ENCODE measurements around the gene ZBTB39. TPM values are rescaled to one million over a fixed set of nuclear protein-coding genes. Genes with fewer than 3 reads are reported as not detected.

The ZBTB39 gene
- total and polyA plus RNA-seq, 2 of the 13 experiments (the other 11 are each of a cell fraction or from before 2014, with no cell fraction given), result 6.5 to 6.9 TPM

GRCh38 chr12:57001448-57001906 lies 4.9 kb downstream of the ZBTB39 start (continued):
- peak; percentile 63 for TF ChIP-seq ZGPAT (CRISPR knock-in tag; IDR thresholded peaks at IDR 0.05)
- TF ChIP-seq ZFP37 (CRISPR knock-in tag; IDR thresholded peaks at IDR 0.05; ENCODE audit: borderline replicate concordance), result no peak
- TF ChIP-seq ZNF350 (CRISPR knock-in tag; IDR thresholded peaks at IDR 0.05; ENCODE audit: borderline replicate concordance, low read depth), result peak; percentile 68; the same call in 1 of the 2 replicates
- TF ChIP-seq, protein P1, sequence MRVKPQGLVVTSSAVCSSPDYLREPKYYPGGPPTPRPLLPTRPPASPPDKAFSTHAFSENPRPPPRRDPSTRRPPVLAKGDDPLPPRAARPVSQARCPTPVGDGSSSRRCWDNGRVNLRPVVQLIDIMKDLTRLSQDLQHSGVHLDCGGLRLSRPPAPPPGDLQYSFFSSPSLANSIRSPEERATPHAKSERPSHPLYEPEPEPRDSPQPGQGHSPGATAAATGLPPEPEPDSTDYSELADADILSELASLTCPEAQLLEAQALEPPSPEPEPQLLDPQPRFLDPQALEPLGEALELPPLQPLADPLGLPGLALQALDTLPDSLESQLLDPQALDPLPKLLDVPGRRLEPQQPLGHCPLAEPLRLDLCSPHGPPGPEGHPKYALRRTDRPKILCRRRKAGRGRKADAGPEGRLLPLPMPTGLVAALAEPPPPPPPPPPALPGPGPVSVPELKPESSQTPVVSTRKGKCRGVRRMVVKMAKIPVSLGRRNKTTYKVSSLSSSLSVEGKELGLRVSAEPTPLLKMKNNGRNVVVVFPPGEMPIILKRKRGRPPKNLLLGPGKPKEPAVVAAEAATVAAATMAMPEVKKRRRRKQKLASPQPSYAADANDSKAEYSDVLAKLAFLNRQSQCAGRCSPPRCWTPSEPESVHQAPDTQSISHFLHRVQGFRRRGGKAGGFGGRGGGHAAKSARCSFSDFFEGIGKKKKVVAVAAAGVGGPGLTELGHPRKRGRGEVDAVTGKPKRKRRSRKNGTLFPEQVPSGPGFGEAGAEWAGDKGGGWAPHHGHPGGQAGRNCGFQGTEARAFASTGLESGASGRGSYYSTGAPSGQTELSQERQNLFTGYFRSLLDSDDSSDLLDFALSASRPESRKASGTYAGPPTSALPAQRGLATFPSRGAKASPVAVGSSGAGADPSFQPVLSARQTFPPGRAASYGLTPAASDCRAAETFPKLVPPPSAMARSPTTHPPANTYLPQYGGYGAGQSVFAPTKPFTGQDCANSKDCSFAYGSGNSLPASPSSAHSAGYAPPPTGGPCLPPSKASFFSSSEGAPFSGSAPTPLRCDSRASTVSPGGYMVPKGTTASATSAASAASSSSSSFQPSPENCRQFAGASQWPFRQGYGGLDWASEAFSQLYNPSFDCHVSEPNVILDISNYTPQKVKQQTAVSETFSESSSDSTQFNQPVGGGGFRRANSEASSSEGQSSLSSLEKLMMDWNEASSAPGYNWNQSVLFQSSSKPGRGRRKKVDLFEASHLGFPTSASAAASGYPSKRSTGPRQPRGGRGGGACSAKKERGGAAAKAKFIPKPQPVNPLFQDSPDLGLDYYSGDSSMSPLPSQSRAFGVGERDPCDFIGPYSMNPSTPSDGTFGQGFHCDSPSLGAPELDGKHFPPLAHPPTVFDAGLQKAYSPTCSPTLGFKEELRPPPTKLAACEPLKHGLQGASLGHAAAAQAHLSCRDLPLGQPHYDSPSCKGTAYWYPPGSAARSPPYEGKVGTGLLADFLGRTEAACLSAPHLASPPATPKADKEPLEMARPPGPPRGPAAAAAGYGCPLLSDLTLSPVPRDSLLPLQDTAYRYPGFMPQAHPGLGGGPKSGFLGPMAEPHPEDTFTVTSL (CRISPR knock-in tag; IDR thresholded peaks at IDR 0.05; ENCODE audit: borderline replicate concordance), result peak; percentile 50
- no peak for TF ChIP-seq XBP1 (CRISPR knock-in tag; IDR thresholded peaks at IDR 0.05)
- TF ChIP-seq ZNF605 (CRISPR knock-in tag; IDR thresholded peaks at IDR 0.05), result peak; percentile 77
- TF ChIP-seq EHMT2 (IDR thresholded peaks at IDR 0.05; ENCODE audit: borderline replicate concordance, low read depth, low read length), result no peak
- TF ChIP-seq ZNF337 (CRISPR knock-in tag; IDR thresholded peaks at IDR 0.05; ENCODE audit: borderline replicate concordance, low read depth), result 0 out of 2 replicates have a peak, but pooled peaks have one; percentile 79
- TF ChIP-seq ZNF672 (CRISPR knock-in tag; IDR thresholded peaks at IDR 0.05), result no peak
- TF ChIP-seq ELF3 (CRISPR knock-in tag; IDR thresholded peaks at IDR 0.05), result peak; percentile 50; the same call in 1 of the 2 replicates
- TF ChIP-seq MIXL1 (CRISPR knock-in tag; IDR thresholded peaks at IDR 0.05), result peak; percentile 45; the same call in 1 of the 2 replicates
- peak; percentile 60; the same call in 1 of the 2 replicates for TF ChIP-seq FOXK2 (IDR thresholded peaks at IDR 0.05)
- TF ChIP-seq FUBP1 (CRISPR knock-in tag; IDR thresholded peaks at IDR 0.05; ENCODE audit: borderline replicate concordance), result peak; percentile 89; the same call in 1 of the 2 replicates
- TF ChIP-seq NFKB2 (CRISPR knock-in tag; IDR thresholded peaks at IDR 0.05; ENCODE audit: borderline replicate concordance), result peak; percentile 26; the same call in 1 of the 2 replicates
- TF ChIP-seq, protein P2, sequence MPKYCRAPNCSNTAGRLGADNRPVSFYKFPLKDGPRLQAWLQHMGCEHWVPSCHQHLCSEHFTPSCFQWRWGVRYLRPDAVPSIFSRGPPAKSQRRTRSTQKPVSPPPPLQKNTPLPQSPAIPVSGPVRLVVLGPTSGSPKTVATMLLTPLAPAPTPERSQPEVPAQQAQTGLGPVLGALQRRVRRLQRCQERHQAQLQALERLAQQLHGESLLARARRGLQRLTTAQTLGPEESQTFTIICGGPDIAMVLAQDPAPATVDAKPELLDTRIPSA (CRISPR knock-in tag; IDR thresholded peaks at IDR 0.05; ENCODE audit: borderline replicate concordance), result no peak; the same call in 1 of the 2 replicates
- TF ChIP-seq MTERF4 (CRISPR knock-in tag; IDR thresholded peaks at IDR 0.05), result 0 out of 2 replicates have a peak, but pooled peaks have one; percentile 64
- no peak for TF ChIP-seq ZNF674 (CRISPR knock-in tag; IDR thresholded peaks at IDR 0.05; ENCODE audit: low read depth)
- no peak for TF ChIP-seq NFRKB (IDR thresholded peaks at IDR 0.05)
- peak; percentile 76 for TF ChIP-seq ERF (CRISPR knock-in tag; IDR thresholded peaks at IDR 0.05)
- 0 out of 2 replicates have a peak, but pooled peaks have one; percentile 28 for TF ChIP-seq ZNF225 (CRISPR knock-in tag; IDR thresholded peaks at IDR 0.05)
